Measurements from ENCODE around the gene ZEB1. TPM values are rescaled to one million over a fixed set of nuclear protein-coding genes. Genes with fewer than 3 reads are reported as not detected.
A peak's percentile ranks its signal among the peaks of the same experiment; 100 is the strongest.

The ZEB1 gene
- total and polyA plus RNA-seq, 2 donors from 2014 or later, result 5.5 to 43.0 TPM

- TF ChIP-seq CTCF (IDR thresholded peaks at IDR 0.05; ENCODE audit: borderline replicate concordance, extremely low read depth, insufficient read depth), result no peak
- Histone ChIP-seq H3K4me1 (ENCODE audit: control insufficient read depth in 2 of 3, insufficient read depth in 2 of 3, low read depth in 1 of 3, low read length in 3 of 3) (no peaks in the 10 kb centered on the region), H3K9me3 (ENCODE audit: control insufficient read depth in 2 of 3, insufficient read depth in 1 of 3, low read length in 3 of 3) (no peaks in the 10 kb centered on the region), H3K27me3 (ENCODE audit: control insufficient read depth, insufficient read depth, low read length) (no peaks in the 10 kb centered on the region), H3K4me3 (ENCODE audit: low read length in 3 of 3) (no peak overlapping the region), H3K36me3 (ENCODE audit: control insufficient read depth in 2 of 3, insufficient read depth in 3 of 3, low read length in 3 of 3) (no peaks in the 10 kb centered on the region), H3K27ac (ENCODE audit: low read depth in 2 of 2, low read length in 2 of 2) (no peak overlapping the region), H3K9ac (ENCODE audit: low read length in 3 of 3) (no peak overlapping the region)
- intact Hi-C loops (cut with DNase I), result no loop called here
- DNase-seq, result no peak
- FAIRE-seq, result no peak
Observed at GRCh38 chr10:31484431-31485135, 165.6 kb downstream of the ZEB1 start.

- FAIRE-seq, result no peak
- no peak overlapping the region for H3K9ac ChIP-seq (ENCODE audit: low read length in 3 of 3)
- H3K36me3 ChIP-seq (ENCODE audit: control insufficient read depth in 2 of 3, insufficient read depth in 3 of 3, low read length in 3 of 3), result no peaks in the 10 kb centered on the region
- peak in 2 of 5 donors; percentile 8 to 11 for DNase-seq
- H3K4me3 ChIP-seq (ENCODE audit: low read length in 3 of 3), result no peak overlapping the region
- no peaks in the 10 kb centered on the region for H3K27me3 ChIP-seq (ENCODE audit: control insufficient read depth, insufficient read depth, low read length)
- no peak overlapping the region for H3K27ac ChIP-seq (ENCODE audit: low read depth in 2 of 2, low read length in 2 of 2)
- H3K9me3 ChIP-seq (ENCODE audit: control insufficient read depth in 2 of 3, insufficient read depth in 1 of 3, low read length in 3 of 3), result no peaks in the 10 kb centered on the region
- no peaks in the 10 kb centered on the region for H3K4me1 ChIP-seq (ENCODE audit: control insufficient read depth in 2 of 3, insufficient read depth in 2 of 3, low read depth in 1 of 3, low read length in 3 of 3)
- peak; percentile 47 for TF ChIP-seq CTCF (IDR thresholded peaks at IDR 0.05; ENCODE audit: borderline replicate concordance, extremely low read depth, insufficient read depth)
- intact Hi-C loops (cut with DNase I), result no loop called here
Observed at GRCh38 chr10:31490858-31491504, 172.0 kb downstream of the ZEB1 start.

- Histone ChIP-seq H3K27ac (ENCODE audit: low read depth in 2 of 2, low read length in 2 of 2) (no peak overlapping the region), H3K4me1 (ENCODE audit: control insufficient read depth in 2 of 3, insufficient read depth in 2 of 3, low read depth in 1 of 3, low read length in 3 of 3) (no peaks in the 10 kb centered on the region), H3K9ac (ENCODE audit: low read length in 3 of 3) (no peak overlapping the region), H3K27me3 (ENCODE audit: control insufficient read depth, insufficient read depth, low read length) (no peaks in the 10 kb centered on the region), H3K4me3 (ENCODE audit: low read length in 3 of 3) (no peak overlapping the region), H3K9me3 (ENCODE audit: control insufficient read depth in 2 of 3, insufficient read depth in 1 of 3, low read length in 3 of 3) (peaks cover 3 to 19% (median 6%) of the 10 kb centered on the region in 3 donors), H3K36me3 (ENCODE audit: control insufficient read depth in 2 of 3, insufficient read depth in 3 of 3, low read length in 3 of 3) (no peaks in the 10 kb centered on the region)
- no peak for DNase-seq
- peak; percentile 29 for FAIRE-seq
- no peak for TF ChIP-seq CTCF (IDR thresholded peaks at IDR 0.05; ENCODE audit: borderline replicate concordance, extremely low read depth, insufficient read depth)
- intact Hi-C loops (cut with DNase I), result no loop called here
Observed at GRCh38 chr10:31507427-31507826, 188.4 kb downstream of the ZEB1 start.
